Transverse colon (tissue), 4 donors: Measurements from ENCODE around the gene LRRC46. TPM values are rescaled to one million over a fixed set of nuclear protein-coding genes. Genes with fewer than 3 reads are reported as not detected.

Experiments used
- DNase-seq: peaks from one replicate; pipeline ENCODE4 v3.0.0-alpha.2; 2019
- H3K27ac ChIP-seq, 4 donors: fragments of 200-600 bp; sonication (generic); 2 replicates each; pipeline ENCODE4 v1.5.1; 2016 to 2018; ENCODE audit warnings: inconsistent platforms in 4 of 4
- H3K27me3 ChIP-seq: fragments of 200-600 bp; sonication (generic); 2 replicates; pipeline ENCODE4 v1.5.1; 2017; ENCODE audit warnings: inconsistent platforms
- H3K36me3 ChIP-seq, 4 donors: fragments of 200-600 bp; sonication (generic); 2 replicates each; pipeline ENCODE4 v1.5.1; 2017 to 2019; ENCODE audit warnings: inconsistent platforms in 4 of 4
- H3K4me1 ChIP-seq, 4 donors: fragments of 200-600 bp; sonication (generic); 2 replicates each; pipeline ENCODE4 v1.5.1; 2017 to 2020; ENCODE audit warnings: inconsistent platforms in 4 of 4
- H3K4me3 ChIP-seq, 4 donors: fragments of 200-600 bp; sonication (generic); 1 replicate in 1 of 4; 2 replicates in 3 of 4; pipeline versions ENCODE4 v1.5.1 to v1.6.1; 2017 to 2019; ENCODE audit warnings: inconsistent platforms in 4 of 4
- H3K9me3 ChIP-seq, 2 donors: fragments of 200-600 bp; sonication (generic); 2 replicates each; pipeline ENCODE4 v1.5.1; 2017 to 2019; ENCODE audit warnings: inconsistent platforms in 2 of 2
- EP300 ChIP-seq: sonication (generic); formaldehyde crosslinking; IDR thresholded peaks from one replicate; pipeline ENCODE4 v1.6.1; 2017; ENCODE audit warnings: antibody characterized with exemption, low read depth
- POLR2A ChIP-seq: fragments of 450-650 bp; IDR thresholded peaks from one replicate; pipeline ENCODE4 v1.6.1; 2016; ENCODE audit warnings: antibody characterized with exemption, mild to moderate bottlenecking, moderate library complexity
- POLR2AphosphoS5 ChIP-seq, 3 donors: sonication (generic); formaldehyde crosslinking; IDR thresholded peaks; one replicate each; pipeline ENCODE4 v1.6.1; 2016; ENCODE audit warnings: antibody characterized with exemption in 3 of 3
- WGBS, 2 donors: methylation state at CpG; one replicate each; pipeline ENCODE4 v1.1.5; 2018; ENCODE audit warnings: low coverage in 1 of 2; 5-methylcytosine and 5-hydroxymethylcytosine counted together
- in situ Hi-C, 4 donors: fragments of 200-750 bp; cut with MboI; loops; one replicate each; pipeline versions ENCODE4 v1.15.0 to v1.15.1; 2017; ENCODE audit warnings: low sequenced_read_pairs in 3 of 4, low pct_ligation_motif_present in 1 of 4, low pct_unique_long_range_greater_than_20kb in 1 of 4
- intact Hi-C: fragments of 100-400 bp; cut with DNase I; formaldehyde crosslinking; loops from one replicate; pipeline ENCODE4 v1.15.1; 2023; ENCODE audit warnings: low total_unique reads
- total RNA-seq, 4 donors: library from RNA; depleted of rRNA; stranded (reverse); fragments of >200 nt; gene quantifications; one replicate each; pipeline ENCODE4 v1.1.0, GENCODE V29; 2016
- TF ChIP-seq, protein P1 (sequence below), 5 experiments: fragments of 200-600 bp in 3 of 5; fragments of 450-650 bp in 2 of 5; sonication (generic) in 3 of 5; IDR thresholded peaks; 1 replicate in 2 of 5; 2 replicates in 3 of 5; pipeline ENCODE4 v1.5.1; 2016 to 2017; ENCODE audit warnings: antibody characterized with exemption in 5 of 5, inconsistent platforms in 3 of 5, mild to moderate bottlenecking in 2 of 5, moderate library complexity in 1 of 5

LRRC46 gene
- total RNA-seq, 4 donors from 2014 or later: 0.48 to 0.80 TPM; not detected in 2

DNA sequence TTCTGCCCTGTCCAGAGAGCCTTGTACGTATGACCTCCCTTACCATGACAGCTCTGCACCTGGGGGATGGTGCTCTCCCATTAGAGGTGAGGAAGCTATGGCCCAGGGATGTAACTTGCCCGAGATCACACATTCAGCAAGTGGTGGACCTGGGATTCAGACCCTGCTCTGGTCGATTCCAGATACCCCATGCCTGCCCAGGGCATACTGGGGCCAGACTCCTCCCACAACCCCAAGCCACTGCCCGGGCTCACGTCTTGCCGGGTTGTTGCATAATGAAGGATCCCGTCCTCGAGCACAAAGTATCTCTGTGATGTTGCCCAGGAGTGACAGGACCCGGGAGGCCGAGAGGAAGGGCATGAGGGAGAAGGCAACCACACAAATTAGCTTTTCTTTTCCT, 12.0 kb upstream of the LRRC46 start:
- no peak for DNase-seq
- no peak overlapping the region for H3K4me3 ChIP-seq
- TF ChIP-seq EP300 (no peak), POLR2A (no peak), POLR2AphosphoS5 (IDR thresholded peaks at IDR 0.05) (no peak)
- TF ChIP-seq, protein P1, sequence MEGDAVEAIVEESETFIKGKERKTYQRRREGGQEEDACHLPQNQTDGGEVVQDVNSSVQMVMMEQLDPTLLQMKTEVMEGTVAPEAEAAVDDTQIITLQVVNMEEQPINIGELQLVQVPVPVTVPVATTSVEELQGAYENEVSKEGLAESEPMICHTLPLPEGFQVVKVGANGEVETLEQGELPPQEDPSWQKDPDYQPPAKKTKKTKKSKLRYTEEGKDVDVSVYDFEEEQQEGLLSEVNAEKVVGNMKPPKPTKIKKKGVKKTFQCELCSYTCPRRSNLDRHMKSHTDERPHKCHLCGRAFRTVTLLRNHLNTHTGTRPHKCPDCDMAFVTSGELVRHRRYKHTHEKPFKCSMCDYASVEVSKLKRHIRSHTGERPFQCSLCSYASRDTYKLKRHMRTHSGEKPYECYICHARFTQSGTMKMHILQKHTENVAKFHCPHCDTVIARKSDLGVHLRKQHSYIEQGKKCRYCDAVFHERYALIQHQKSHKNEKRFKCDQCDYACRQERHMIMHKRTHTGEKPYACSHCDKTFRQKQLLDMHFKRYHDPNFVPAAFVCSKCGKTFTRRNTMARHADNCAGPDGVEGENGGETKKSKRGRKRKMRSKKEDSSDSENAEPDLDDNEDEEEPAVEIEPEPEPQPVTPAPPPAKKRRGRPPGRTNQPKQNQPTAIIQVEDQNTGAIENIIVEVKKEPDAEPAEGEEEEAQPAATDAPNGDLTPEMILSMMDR (IDR thresholded peaks at IDR 0.05): no peak
- intact Hi-C loops: no loop called here
- H3K4me1 ChIP-seq: peaks cover 6 to 35% (median 26%) of the 10 kb centered on the region in 4 donors
- H3K36me3 ChIP-seq: peaks cover 0 to 47% (median 20%) of the 10 kb centered on the region in 4 donors
- in situ Hi-C loops: no loop called here
- H3K9me3 ChIP-seq: no peaks in the 10 kb centered on the region
- WGBS, 2 donors: 83% methylated on average over 8 of the region's 10 CpGs; no CpG with 5 or more reads in 1 of the 2 donors
- no peaks in the 10 kb centered on the region for H3K27me3 ChIP-seq
- peak overlapping the region; percentile 73 to 89 (median 86) for H3K27ac ChIP-seq

DNA sequence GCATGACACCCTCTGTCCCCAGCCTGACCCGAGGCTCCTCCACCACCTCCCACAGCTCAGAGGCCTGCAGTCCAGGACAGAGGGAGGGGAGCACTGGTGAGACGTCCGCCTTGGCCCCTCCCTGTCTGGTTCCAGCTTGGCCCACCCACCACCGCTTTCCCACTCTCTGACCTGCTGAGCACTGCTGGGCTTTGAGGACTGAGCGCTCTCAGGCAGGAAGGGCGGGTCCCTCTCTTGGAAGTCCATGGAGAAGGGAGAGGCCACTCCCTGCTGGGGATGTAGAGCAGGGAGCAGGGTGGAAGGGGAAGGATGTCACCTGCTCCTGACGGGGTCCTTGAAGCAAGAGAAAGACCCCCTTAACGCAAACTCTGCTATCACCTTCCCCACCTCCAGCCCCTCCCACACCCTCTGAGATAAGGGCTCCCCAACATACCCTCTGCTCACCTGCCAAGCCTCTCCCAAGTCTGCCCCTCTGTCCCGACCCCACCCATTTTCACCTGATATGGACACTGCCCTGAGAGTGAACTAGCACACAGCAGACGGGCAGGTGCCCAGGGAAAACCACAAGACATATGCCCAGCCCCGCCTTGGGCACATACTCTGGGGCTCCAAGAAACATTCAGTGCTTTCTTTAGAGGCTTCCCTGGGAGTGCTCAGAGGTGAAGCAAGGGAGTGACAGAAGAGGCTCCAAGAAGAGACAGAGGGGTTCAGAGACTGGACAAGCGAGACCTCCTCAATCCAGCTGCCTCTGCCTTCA, 11.3 kb upstream of the LRRC46 start:
- Histone ChIP-seq H3K27me3 (no peaks in the 10 kb centered on the region), H3K36me3 (peaks cover 0 to 47% (median 22%) of the 10 kb centered on the region in 4 donors), H3K9me3 (no peaks in the 10 kb centered on the region), H3K27ac (peak overlapping the region; percentile 73 to 89 (median 86)), H3K4me3 (peak overlapping the region in 3 of 4 donors; percentile 52 to 73 (median 61)), H3K4me1 (peaks cover 6 to 31% (median 26%) of the 10 kb centered on the region in 4 donors)
- DNase-seq: peak; percentile 85
- intact Hi-C loops (no loop called here), in situ Hi-C loops (no loop called here)
- TF ChIP-seq EP300 (no peak), POLR2A (peak; percentile 80), POLR2AphosphoS5 (IDR thresholded peaks at IDR 0.05) (peak; percentile 6 to 83 (median 74))
- TF ChIP-seq, protein P1 (IDR thresholded peaks at IDR 0.05): no peak
- 40 to 44% methylated on average over 2 to 12 of the region's 12 CpGs for WGBS, 2 donors

DNA sequence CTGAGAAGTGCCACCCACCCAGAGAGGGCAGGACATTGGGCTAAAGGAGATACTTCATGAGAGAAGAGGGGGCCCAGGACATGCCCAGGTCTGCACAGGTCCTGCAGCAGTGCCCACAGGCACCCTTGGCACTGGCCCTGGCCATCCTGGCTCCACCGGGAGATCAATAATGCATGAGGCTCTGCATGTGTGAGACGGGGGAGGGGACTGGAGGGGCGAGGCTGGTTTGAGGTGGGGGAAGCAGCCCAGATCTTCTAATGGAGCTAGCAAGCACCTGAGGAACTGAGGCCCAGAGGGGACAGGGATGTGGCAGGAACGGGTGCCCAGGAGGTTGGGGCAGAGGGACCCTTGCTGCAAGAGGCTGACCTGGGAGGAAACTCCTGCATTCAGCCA, 10.4 kb upstream of the LRRC46 start:
- peak overlapping the region; percentile 73 to 89 (median 86) for H3K27ac ChIP-seq
- H3K9me3 ChIP-seq: no peaks in the 10 kb centered on the region
- no peak for DNase-seq
- no peaks in the 10 kb centered on the region for H3K27me3 ChIP-seq
- H3K4me3 ChIP-seq: peak overlapping the region; percentile 43 to 73 (median 56)
- intact Hi-C loops (no loop called here), in situ Hi-C loops (no loop called here)
- H3K36me3 ChIP-seq: peaks cover 0 to 47% (median 22%) of the 10 kb centered on the region in 4 donors
- peaks cover 6 to 31% (median 26%) of the 10 kb centered on the region in 4 donors for H3K4me1 ChIP-seq
- WGBS, 2 donors: 4% methylated on average over 4 of the region's 4 CpGs; no CpG with 5 or more reads in 1 of the 2 donors
- TF ChIP-seq EP300 (no peak), POLR2AphosphoS5 (IDR thresholded peaks at IDR 0.05) (no peak), POLR2A (no peak)
- TF ChIP-seq, protein P1 (IDR thresholded peaks at IDR 0.05): no peak

DNA sequence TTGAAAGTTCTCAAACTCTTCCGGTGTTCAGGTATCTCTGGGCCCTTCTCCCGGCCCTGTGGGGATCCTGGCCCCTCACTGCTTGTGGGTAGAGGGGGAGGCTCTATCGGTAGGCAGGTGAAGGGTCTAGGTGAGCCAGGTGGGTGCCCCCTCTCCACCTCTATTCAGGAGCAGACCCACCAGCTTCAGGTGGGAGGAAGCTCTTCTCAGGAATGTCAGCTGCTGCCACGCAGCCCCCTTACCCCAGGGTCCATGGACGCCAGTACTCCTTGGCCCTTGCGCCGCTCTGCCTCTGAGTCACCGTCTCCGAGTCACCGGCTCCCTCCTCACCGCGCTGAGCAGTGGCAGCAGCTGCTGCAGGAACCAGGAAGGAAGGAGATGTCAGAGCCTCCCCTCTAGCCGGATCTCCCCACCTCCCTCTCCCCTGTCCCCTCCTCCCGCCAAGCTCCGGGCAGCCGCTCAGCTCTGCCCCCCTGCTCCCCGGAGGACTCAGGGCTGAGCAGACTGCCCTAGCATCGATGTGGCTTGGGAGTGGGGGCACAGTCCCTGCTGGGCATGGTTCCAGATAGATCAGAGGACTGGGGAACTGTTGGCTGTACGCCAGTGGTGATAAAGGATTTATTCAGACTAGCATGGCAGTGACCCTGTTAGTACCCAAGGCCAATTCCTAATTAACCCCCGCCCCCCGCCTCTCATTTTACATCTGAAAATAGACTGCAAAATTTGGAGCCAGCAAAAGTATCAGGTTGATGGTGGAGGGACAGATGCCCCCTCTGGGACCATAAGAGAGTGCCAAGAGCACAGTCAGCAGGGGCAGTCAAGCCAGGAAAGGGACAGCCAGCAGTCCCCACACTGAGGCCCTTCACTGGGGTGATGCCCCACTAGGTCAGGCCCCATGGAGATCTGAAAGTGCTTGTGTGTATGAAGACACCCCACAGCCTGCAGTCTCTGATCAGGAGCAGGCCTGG, 9.8 kb upstream of the LRRC46 start, which contains the start of gene OSBPL7:
OSBPL7 (minus strand) TSS at position 371 of the 968 bp plus-strand sequence. CDS start 1,516 bp downstream, outside the sequence.
- 3% methylated on average over 21 of the region's 21 CpGs; no CpG with 5 or more reads in 1 of the 2 donors for WGBS, 2 donors
- peak within 1 kb of the TSS; percentile 43 to 73 (median 56) for H3K4me3 ChIP-seq
- TF ChIP-seq, protein P1 (IDR thresholded peaks at IDR 0.05): no peak
- TF ChIP-seq POLR2A: peak; percentile 91
- TF ChIP-seq POLR2AphosphoS5 (IDR thresholded peaks at IDR 0.05): peak; percentile 70 to 93 (median 91)
- in situ Hi-C loops (no loop called here), intact Hi-C loops (no loop called here)
- H3K27ac ChIP-seq: peak within 1 kb of the TSS; percentile 73 to 89 (median 86)
- peaks cover 6 to 31% (median 26%) of the 10 kb centered on the region in 4 donors for H3K4me1 ChIP-seq
- no peaks in the 10 kb centered on the region for H3K9me3 ChIP-seq
- DNase-seq: peak; percentile 84
- no peaks in the 10 kb centered on the region for H3K27me3 ChIP-seq
- peaks cover 0 to 48% (median 22%) of the 10 kb centered on the region in 4 donors for H3K36me3 ChIP-seq
